ENCODE data around the gene TRIM10.

GRCh38 chr6:30116724-30117123 is 44.3 kb downstream of the TRIM10 start:
- TF ChIP-seq YY1 (IDR thresholded peaks at IDR 0.05; ENCODE audit: low read depth, low read length) (no peak), CTCF (IDR thresholded peaks at IDR 0.05 in 2 of 3, conservative IDR thresholded peaks at IDR 0.05 in 1 of 3; ENCODE audit: control insufficient read depth in 2 of 3, extremely low read depth in 1 of 3, insufficient read depth in 1 of 3, low read depth in 3 of 3, low read length in 3 of 3) (no peak), NRF1 (conservative IDR thresholded peaks at IDR 0.05; ENCODE audit: low read depth, low read length) (no peak), JUNB (IDR thresholded peaks at IDR 0.05) (no peak), TCF12 (IDR thresholded peaks at IDR 0.05; ENCODE audit: low read depth, low read length) (no peak), POLR2A (IDR thresholded peaks at IDR 0.05; ENCODE audit: low read depth, low read length) (no peak), SUZ12 (IDR thresholded peaks at IDR 0.05; ENCODE audit: unreplicated experiment) (no peak), MYC (IDR thresholded peaks at IDR 0.05; ENCODE audit: insufficient read depth, insufficient read length, insufficient replicate concordance, low read length, severe bottlenecking) (no peak), NFIC (IDR thresholded peaks at IDR 0.05; ENCODE audit: low read depth, low read length) (no peak), ZNF592 (IDR thresholded peaks at IDR 0.05) (no peak), SIN3A (IDR thresholded peaks at IDR 0.05; ENCODE audit: low read depth, low read length) (no peak), EZH2 (IDR thresholded peaks at IDR 0.05; ENCODE audit: borderline replicate concordance, control insufficient read depth, low read depth, low read length) (no peak), TCF7 (IDR thresholded peaks at IDR 0.05; ENCODE audit: borderline replicate concordance) (no peak)
